H1 (cell line): ENCODE data around the gene CAMK1. TPM values are rescaled to one million over a fixed set of nuclear protein-coding genes. Genes with fewer than 3 reads are reported as not detected.

Experiments used
- CTCF ChIA-PET: fragments of 300-600 bp; sonication (Branson Sonifier 250); formaldehyde crosslinking; loops from one replicate; lab custom pipeline; 2021; ENCODE audit not compliant: partially characterized antibody; lab: Charles Lee
- POLR2A ChIA-PET: fragments of 300-600 bp; sonication (Branson Sonifier 250); formaldehyde crosslinking; loops from one replicate; lab custom pipeline; 2021; ENCODE audit warnings: inconsistent platforms; ENCODE audit not compliant: partially characterized antibody; lab: Charles Lee
- DNase-seq, 2 experiments: peaks; one replicate each; pipeline versions ENCODE4 v3.0.0 to v3.0.0-alpha.2; 2010 to 2022; ENCODE audit warnings: low spot score in 2 of 2, low read depth in 1 of 2, mixed read lengths in 1 of 2
- FAIRE-seq: peaks from 2 replicates; lab custom pipeline; 2011; peaks lifted over from hg19 to GRCh38; lab: Jason Lieb, UNC
- H2AFZ ChIP-seq: 2 replicates; pipeline ENCODE4 v1.8.1; 2012; ENCODE audit warnings: low read length, inconsistent platforms
- H2AK5ac ChIP-seq: 2 replicates; pipeline ENCODE4 v1.6.1; 2013; ENCODE audit warnings: low read depth, low read length
- H2BK120ac ChIP-seq: replicated peaks from 2 replicates; pipeline ENCODE3; 2013; ENCODE audit warnings: low read depth, low read length, inconsistent platforms
- H2BK12ac ChIP-seq: 2 replicates; pipeline ENCODE4 v1.6.1; 2013; ENCODE audit warnings: low read depth, low read length
- H2BK15ac ChIP-seq: 2 replicates; pipeline ENCODE4 v1.6.1; 2013; ENCODE audit warnings: low read length
- H2BK20ac ChIP-seq: 2 replicates; pipeline ENCODE4 v1.6.1; 2013; ENCODE audit warnings: low read length
- H2BK5ac ChIP-seq: 2 replicates; pipeline ENCODE4 v1.6.1; 2013; ENCODE audit warnings: low read depth, low read length
- H3K14ac ChIP-seq: 2 replicates; pipeline ENCODE4 v1.6.1; 2013; ENCODE audit warnings: inconsistent platforms; ENCODE audit not compliant: insufficient read length
- H3K18ac ChIP-seq: 2 replicates; pipeline ENCODE4 v1.6.1; 2013; ENCODE audit warnings: low read length; ENCODE audit errors: extremely low read depth
- H3K23ac ChIP-seq: 2 replicates; pipeline ENCODE4 v1.6.1; 2013; ENCODE audit warnings: inconsistent platforms; ENCODE audit not compliant: insufficient read length
- H3K23me2 ChIP-seq: 2 replicates; pipeline ENCODE4 v1.6.1; 2013; ENCODE audit warnings: low read depth, low read length
- H3K27ac ChIP-seq: 2 replicates; pipeline ENCODE4 v1.6.1; 2011; ENCODE audit warnings: low read depth, low read length, inconsistent platforms
- H3K27me3 ChIP-seq, 4 experiments: replicated peaks in 1 of 4; 1 replicate in 1 of 4; 2 replicates in 3 of 4; pipeline versions ENCODE4 v1.6.1 to v1.8.1; 2011 to 2013; ENCODE audit warnings: low read length in 3 of 4, mild to moderate bottlenecking in 3 of 4, inconsistent platforms in 2 of 4, mixed read lengths in 2 of 4, moderate library complexity in 1 of 4; ENCODE audit not compliant: control insufficient read depth in 3 of 4, insufficient read depth in 3 of 4; ENCODE audit errors: extremely low read depth in 1 of 4
- H3K36me3 ChIP-seq, 4 experiments: 2 replicates each; pipeline versions ENCODE4 v1.6.1 to v1.8.1; 2011 to 2013; ENCODE audit warnings: mild to moderate bottlenecking in 4 of 4, low read length in 3 of 4, moderate library complexity in 2 of 4, control low read depth in 1 of 4, inconsistent platforms in 1 of 4; ENCODE audit not compliant: insufficient read depth in 4 of 4, control insufficient read depth in 2 of 4
- H3K4ac ChIP-seq: replicated peaks from 2 replicates; pipeline ENCODE3; 2013; ENCODE audit warnings: low read length, low read depth, mixed read lengths, inconsistent platforms; ENCODE audit not compliant: insufficient read length
- H3K4me1 ChIP-seq, 4 experiments: replicated peaks in 1 of 4; 1 replicate in 1 of 4; 2 replicates in 3 of 4; pipeline versions ENCODE4 v1.6.1 to v1.8.1; 2011 to 2013; ENCODE audit warnings: low read length in 3 of 4, inconsistent platforms in 2 of 4, mixed read lengths in 1 of 4; ENCODE audit not compliant: insufficient read depth in 4 of 4, control insufficient read depth in 3 of 4
- H3K4me2 ChIP-seq, 2 experiments: 2 replicates each; pipeline versions ENCODE4 v1.6.1 to v1.8.1; 2011 to 2013; ENCODE audit warnings: low read depth in 2 of 2, low read length in 2 of 2, control low read depth in 1 of 2, inconsistent platforms in 1 of 2, mild to moderate bottlenecking in 1 of 2; ENCODE audit not compliant: insufficient read depth in 1 of 2
- H3K4me3 ChIP-seq, 4 experiments: fragments of 200-600, 300-600 bp in 1 of 4; sonication (generic), shearing (Covaris generic), sonication (Bioruptor Twin) in 1 of 4; 2 replicates each; pipeline versions ENCODE4 v1.5.1 to v1.8.1; 2011 to 2016; ENCODE audit warnings: low read length in 4 of 4, low read depth in 3 of 4, control low read depth in 2 of 4, inconsistent platforms in 2 of 4, mild to moderate bottlenecking in 2 of 4, mixed read lengths in 1 of 4, moderate library complexity in 1 of 4; ENCODE audit not compliant: insufficient read depth in 2 of 4; ENCODE audit errors: extremely low read depth in 1 of 4
- H3K56ac ChIP-seq: replicated peaks from 2 replicates; pipeline ENCODE3; 2013; ENCODE audit warnings: low read depth, mild to moderate bottlenecking, mixed read lengths, low read length, inconsistent platforms; ENCODE audit not compliant: insufficient read length
- H3K79me1 ChIP-seq: 2 replicates; pipeline ENCODE4 v1.6.1; 2013; ENCODE audit warnings: low read depth, low read length, control low read depth
- H3K79me2 ChIP-seq, 2 experiments: 2 replicates each; pipeline versions ENCODE4 v1.6.1 to v1.8.1; 2012 to 2013; ENCODE audit warnings: low read length in 2 of 2, mild to moderate bottlenecking in 2 of 2, inconsistent platforms in 1 of 2; ENCODE audit not compliant: insufficient read depth in 2 of 2, control insufficient read depth in 1 of 2
- H3K9ac ChIP-seq, 4 experiments: replicated peaks in 1 of 4; 1 replicate in 1 of 4; 2 replicates in 3 of 4; pipeline versions ENCODE4 v1.6.1 to v1.8.1; 2011 to 2013; ENCODE audit warnings: low read depth in 3 of 4, low read length in 3 of 4, control low read depth in 2 of 4, mild to moderate bottlenecking in 2 of 4, moderate library complexity in 2 of 4, inconsistent platforms in 1 of 4; ENCODE audit errors: extremely low read depth in 1 of 4
- H3K9me3 ChIP-seq, 2 experiments: 2 replicates each; pipeline versions ENCODE4 v1.6.1 to v1.8.1; 2012 to 2013; ENCODE audit warnings: mild to moderate bottlenecking in 2 of 2, moderate library complexity in 2 of 2, control low read depth in 1 of 2, inconsistent platforms in 1 of 2, low read depth in 1 of 2, low read length in 1 of 2, mixed read lengths in 1 of 2; ENCODE audit not compliant: insufficient read depth in 2 of 2
- H4K20me1 ChIP-seq, 2 experiments: replicated peaks in 1 of 2; 2 replicates each; pipeline versions ENCODE3 to v1.8.1; 2011 to 2013; ENCODE audit warnings: inconsistent platforms in 2 of 2, low read length in 2 of 2, mild to moderate bottlenecking in 1 of 2; ENCODE audit not compliant: insufficient read depth in 2 of 2, control insufficient read depth in 1 of 2
- H4K5ac ChIP-seq: 2 replicates; pipeline ENCODE4 v1.6.1; 2013; ENCODE audit warnings: low read length, low read depth, mixed read lengths, inconsistent platforms; ENCODE audit not compliant: insufficient read length
- H4K8ac ChIP-seq: 2 replicates; pipeline ENCODE4 v1.8.0; 2013; ENCODE audit warnings: mild to moderate bottlenecking, moderate library complexity, low read length, inconsistent platforms; ENCODE audit not compliant: insufficient read depth; ENCODE audit errors: extremely low read depth
- H4K91ac ChIP-seq: replicated peaks from 2 replicates; pipeline ENCODE3; 2013; ENCODE audit warnings: low read length, mixed read lengths, inconsistent platforms; ENCODE audit not compliant: insufficient read length
- ASH2L ChIP-seq: fragments of 200-600, 300-600 bp; sonication (generic); IDR thresholded peaks from one replicate; pipeline ENCODE4 v1.7.1; 2017; ENCODE audit warnings: low read length
- CTBP2 ChIP-seq: IDR thresholded peaks from 2 replicates; pipeline ENCODE4 v1.7.0; 2011; ENCODE audit warnings: borderline replicate concordance, mild to moderate bottlenecking, moderate library complexity, mixed read lengths, low read length; ENCODE audit not compliant: insufficient read depth, insufficient read length
- RFX5 ChIP-seq: IDR thresholded peaks from 2 replicates; pipeline ENCODE4 v1.6.1; 2011; ENCODE audit warnings: low read depth, low read length, improper control_type of control experiment, borderline replicate concordance
- WGBS, 2 experiments: shearing (Covaris generic) in 1 of 2; methylation state at CpG; one replicate each; pipeline versions ENCODE4 v1.1.6 to v1.1.7; 2013 to 2015; ENCODE audit warnings: low lambda C conversion rate in 2 of 2, mixed read lengths in 2 of 2, inconsistent platforms in 1 of 2, low coverage in 1 of 2, missing lambda C conversion rate in 1 of 2; ENCODE audit not compliant: insufficient replicate concordance in 2 of 2, insufficient coverage in 1 of 2, insufficient read length in 1 of 2; ENCODE audit errors: extremely low coverage in 1 of 2, missing lambda C conversion rate in 1 of 2; 5-methylcytosine and 5-hydroxymethylcytosine counted together
- polyA plus RNA-seq, 7 experiments: library from polyadenylated mRNA; depleted of rRNA in 3 of 7; stranded (reverse) in 5 of 7; unstranded in 2 of 7; fragments of >200 nt in 5 of 7; fragments of 200-250 nt in 2 of 7; gene quantifications; 1 replicate in 5 of 7; 2 replicates in 1 of 7; 4 replicates in 1 of 7; pipeline versions ENCODE4 v1.2.1 to v1.2.3, GENCODE V29; 2011 to 2013; ENCODE audit warnings: missing spikeins in 2 of 7, mixed read lengths in 2 of 7
- total RNA-seq: library from RNA; stranded (reverse); fragmentation: NEBNext Ultra II Directional; extraction: Animal tissue kit (Norgen Biotek cat#: 25700); gene quantifications from 2 replicates; pipeline ENCODE4 v1.2.1, GENCODE V29; 2021

Gene CAMK1
- total and polyA plus RNA-seq, 2 of the 8 experiments (the other 6 are each of a cell fraction or from before 2014, with no cell fraction given), result 4.9 to 5.1 TPM

DNA sequence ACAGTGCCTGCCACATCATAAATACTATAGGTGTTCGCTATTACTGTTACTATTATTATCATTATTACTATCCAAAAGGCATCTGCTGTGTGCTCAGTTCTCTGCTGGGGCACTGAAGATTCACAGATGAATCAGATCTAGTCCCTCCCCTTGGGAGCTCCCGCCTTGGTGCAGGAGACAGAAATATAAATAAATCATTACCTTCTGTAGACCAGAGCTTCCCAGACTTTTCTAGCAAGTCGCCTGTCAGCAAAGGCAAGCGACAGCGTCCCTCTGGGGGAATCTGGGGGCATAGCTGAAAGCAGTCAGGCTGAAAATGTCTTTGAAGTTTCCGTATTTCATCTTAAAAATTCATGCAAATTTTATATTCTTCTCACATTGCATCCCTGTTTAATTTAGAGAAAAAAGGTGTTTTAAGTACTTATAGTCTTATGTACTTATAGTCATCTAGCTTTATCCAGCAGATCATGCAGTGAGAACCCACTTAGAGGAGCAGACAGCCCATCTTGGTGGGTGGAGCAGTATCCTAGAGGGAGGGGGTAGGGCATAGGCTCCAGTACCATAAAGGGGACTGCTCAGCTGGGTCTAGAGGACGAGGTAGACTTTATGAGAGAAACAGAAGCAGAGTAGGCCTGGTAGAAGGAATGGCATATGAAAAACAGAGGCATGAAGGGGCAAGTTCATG is 48.6 kb downstream of the CAMK1 start:
- no peak overlapping the region for H2AK5ac ChIP-seq
- H3K23me2 ChIP-seq, result peaks cover 8% of the 10 kb centered on the region; the same call in 1 of the 2 replicates
- 71% methylated on average over 7 of the region's 7 CpGs; no CpG with 5 or more reads in 1 of the 2 experiments for WGBS, 2 experiments
- H3K36me3 ChIP-seq, result no peaks in the 10 kb centered on the region
- H4K8ac ChIP-seq, result no peak overlapping the region
- H3K27ac ChIP-seq, result no peak overlapping the region
- no peak overlapping the region for H3K4me3 ChIP-seq
- H3K9me3 ChIP-seq, result no peaks in the 10 kb centered on the region
- H3K23ac ChIP-seq, result no peak overlapping the region
- no peak overlapping the region for H2BK15ac ChIP-seq
- no peak overlapping the region for H3K4me2 ChIP-seq
- no peaks in the 10 kb centered on the region; a peak in 1 of 7 replicates for H3K4me1 ChIP-seq
- POLR2A ChIA-PET, result interaction anchor here (1.2 to 1.4 kb wide), 2 partner anchors 13 to 23 kb away, joined by 3 read pairs; no protein-coding TSS in a partner anchor
- no peak overlapping the region for H3K56ac ChIP-seq
- H2BK20ac ChIP-seq, result no peak overlapping the region
- no peak overlapping the region for H3K4ac ChIP-seq
- no peak overlapping the region for H2BK5ac ChIP-seq
- H2BK12ac ChIP-seq, result no peak overlapping the region
- CTCF ChIA-PET, result interaction anchor here (0.6 to 1.6 kb wide), 9 partner anchors 12 to 218 kb away, joined by 3 to 5 read pairs (median 3); no protein-coding TSS in a partner anchor
- no peak overlapping the region for H4K91ac ChIP-seq
- no peaks in the 10 kb centered on the region for H3K79me2 ChIP-seq
- H3K27me3 ChIP-seq, result no peaks in the 10 kb centered on the region
- H3K9ac ChIP-seq, result no peak overlapping the region
- H3K79me1 ChIP-seq, result no peaks in the 10 kb centered on the region
- TF ChIP-seq RFX5, result no peak
- no peak for TF ChIP-seq CTBP2
- TF ChIP-seq ASH2L, result no peak
- H3K18ac ChIP-seq, result no peak overlapping the region
- H3K14ac ChIP-seq, result no peak overlapping the region
- H4K20me1 ChIP-seq, result peaks cover 0 to 1% of the 10 kb centered on the region in 2 experiments
- FAIRE-seq, result no peak
- H4K5ac ChIP-seq, result no peak overlapping the region
- DNase-seq, result no peak
- no peak overlapping the region for H2BK120ac ChIP-seq
- no peak overlapping the region for H2AFZ ChIP-seq
